Astrocyte of the hippocampus (primary cell): ENCODE results near the gene ECI1.
"Not testable (repeated sequence)": the region's sequence is repeated elsewhere in the genome, so short reads cannot be mapped to it uniquely, and the experiment has no call there.

Source experiments
- DNase-seq: peaks from one replicate; pipeline ENCODE4 v3.0.0; 2011; ENCODE audit warnings: low read depth, low spot score

ECI1 gene

DNA sequence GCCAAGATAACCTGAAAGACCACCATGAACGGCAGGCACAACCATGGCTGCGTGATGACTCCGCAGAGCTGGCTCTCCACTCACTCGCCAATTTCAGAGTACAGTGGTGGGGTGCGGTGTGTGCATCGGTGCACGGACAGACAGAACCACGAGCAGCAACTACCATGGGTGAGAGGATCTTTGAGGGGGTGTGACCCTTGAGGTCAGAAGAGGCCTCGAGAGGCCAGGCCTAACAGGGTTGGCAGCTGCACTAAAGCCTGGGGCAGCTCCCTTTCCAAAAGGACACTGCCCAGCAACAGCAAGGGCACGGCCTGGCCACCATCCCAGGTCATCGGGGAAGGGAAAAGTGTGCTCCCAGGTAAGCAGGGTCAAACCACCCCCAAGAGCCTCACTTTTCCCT lies 1.9 kb upstream of the ECI1 start:
- no peak for DNase-seq

- no peak for DNase-seq
These were observed 1.4 kb upstream of the ECI1 start for GRCh38 chr16:2252806-2253148.

- no peak for DNase-seq
These were observed 613 bp downstream of the ECI1 start for GRCh38 chr16:2250652-2251295.

DNA sequence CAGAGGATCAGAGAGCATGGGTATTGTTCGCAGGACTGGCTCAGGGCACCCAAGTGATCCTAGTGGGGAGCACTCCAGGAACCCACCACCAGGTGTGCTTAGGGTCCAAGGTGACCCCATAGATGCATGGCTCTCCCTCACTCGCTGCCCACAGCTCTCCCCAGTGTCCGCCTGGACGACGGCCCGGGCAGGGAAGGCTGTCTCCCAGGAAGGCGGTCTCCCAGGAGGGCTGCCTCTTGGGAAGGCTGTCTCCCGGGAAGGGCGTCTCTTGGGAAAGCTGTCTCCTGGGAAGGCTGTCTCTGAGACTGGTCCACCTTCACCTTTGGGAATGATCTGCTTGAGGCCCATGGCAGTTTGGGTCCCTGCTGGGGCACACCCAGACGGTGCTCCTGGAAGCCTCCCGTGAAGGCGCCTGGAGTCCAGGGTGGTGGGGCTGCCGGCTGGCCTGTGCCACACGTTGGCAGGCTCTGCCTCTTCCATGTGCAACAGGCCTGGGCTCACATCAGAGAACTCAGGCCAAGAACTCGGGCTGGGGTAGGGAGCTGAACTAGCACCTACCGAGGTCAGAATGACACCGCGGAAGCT lies 5.0 kb downstream of the ECI1 start:
- no peak for DNase-seq

DNA sequence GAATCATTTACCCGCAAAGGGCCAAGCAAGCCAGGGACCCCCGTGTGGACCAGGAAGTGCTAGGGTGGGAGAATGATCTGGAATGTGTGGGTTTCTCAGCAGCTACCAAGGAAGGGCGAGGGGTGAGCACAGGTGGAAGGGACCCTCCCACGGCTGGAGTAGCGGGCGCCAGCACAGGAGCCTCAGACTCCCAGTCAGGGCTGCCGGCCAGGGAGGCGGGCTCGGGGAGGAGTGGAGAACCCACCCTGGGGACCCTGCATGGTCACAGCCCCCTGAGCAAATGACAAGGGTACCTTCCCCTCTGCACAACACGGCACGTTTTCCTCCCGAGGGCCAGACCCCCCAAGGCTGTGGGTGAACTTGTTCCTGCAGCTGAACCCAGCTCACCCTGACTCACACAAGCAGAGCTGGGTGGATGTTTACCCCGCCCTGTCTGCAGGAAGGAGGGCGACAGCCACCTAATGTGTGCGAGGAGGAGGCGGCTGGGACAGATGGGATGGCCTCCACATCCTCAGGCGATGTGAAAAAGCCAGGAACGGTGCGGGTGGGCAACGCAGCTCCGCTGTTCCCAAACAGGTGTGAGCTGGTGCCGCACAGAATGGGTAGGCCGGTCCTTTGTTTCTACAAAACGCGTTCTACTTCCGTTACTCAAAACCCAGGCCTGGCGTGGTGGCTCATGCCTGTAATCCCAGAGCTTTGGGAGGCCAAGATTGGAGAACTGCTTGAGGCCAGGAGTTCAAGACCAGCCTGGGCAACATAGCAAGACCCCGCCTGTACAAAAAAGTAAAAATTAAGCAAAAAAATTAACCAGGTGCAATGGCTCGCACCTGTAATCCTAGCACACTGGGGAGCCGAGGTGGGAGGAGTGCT lies 6.2 kb downstream of the ECI1 start:
- no peak for DNase-seq

GRCh38 chr16:2244301-2244700 lies 7.1 kb downstream of the ECI1 start:
- DNase-seq = no peak

DNA sequence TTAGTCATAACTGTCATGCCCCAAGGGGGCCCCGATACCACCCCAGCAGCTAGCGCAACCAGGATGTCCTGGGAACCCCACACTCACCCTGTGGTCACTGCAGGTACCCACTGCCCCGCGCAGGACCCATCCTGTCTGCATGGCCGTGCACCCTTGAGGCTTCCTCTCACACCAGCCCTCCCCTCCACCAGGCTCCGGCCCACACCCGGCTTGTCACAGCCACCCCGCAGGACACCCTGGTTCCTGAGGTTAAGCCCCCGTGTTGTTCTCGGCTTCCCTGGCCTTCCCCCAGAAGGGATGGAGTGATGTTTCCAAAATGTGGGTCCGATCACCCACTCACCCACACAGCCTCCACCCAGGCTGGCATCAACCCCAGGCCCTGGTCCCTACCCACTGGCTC lies 7.6 kb downstream of the ECI1 start:
- DNase-seq = no peak

- no peak for DNase-seq
These were observed 8.3 kb downstream of the ECI1 start for GRCh38 chr16:2243031-2243528.

GRCh38 chr16:2242598-2242997 lies 8.8 kb downstream of the ECI1 start:
- no peak for DNase-seq

DNA sequence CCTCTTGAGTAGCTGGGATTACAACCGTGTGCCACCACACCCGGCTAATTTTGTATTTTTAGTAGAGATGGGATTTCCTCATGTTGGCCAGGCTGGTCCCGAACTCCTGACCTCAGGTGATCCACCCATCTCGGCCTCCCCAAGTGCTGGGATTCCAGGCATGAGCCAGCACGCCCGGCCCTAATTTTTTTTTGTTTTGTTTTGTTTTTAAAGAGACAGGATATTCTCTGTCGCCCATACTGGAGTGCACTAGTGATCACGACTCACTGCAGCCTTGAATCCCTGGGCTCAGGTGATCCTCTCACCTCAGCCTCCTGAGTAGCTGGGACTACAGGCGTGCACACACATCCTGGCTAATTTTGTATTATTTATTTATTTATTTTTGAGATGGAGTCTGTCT lies 11.1 kb downstream of the ECI1 start:
- DNase-seq = not testable (repeated sequence)

DNA sequence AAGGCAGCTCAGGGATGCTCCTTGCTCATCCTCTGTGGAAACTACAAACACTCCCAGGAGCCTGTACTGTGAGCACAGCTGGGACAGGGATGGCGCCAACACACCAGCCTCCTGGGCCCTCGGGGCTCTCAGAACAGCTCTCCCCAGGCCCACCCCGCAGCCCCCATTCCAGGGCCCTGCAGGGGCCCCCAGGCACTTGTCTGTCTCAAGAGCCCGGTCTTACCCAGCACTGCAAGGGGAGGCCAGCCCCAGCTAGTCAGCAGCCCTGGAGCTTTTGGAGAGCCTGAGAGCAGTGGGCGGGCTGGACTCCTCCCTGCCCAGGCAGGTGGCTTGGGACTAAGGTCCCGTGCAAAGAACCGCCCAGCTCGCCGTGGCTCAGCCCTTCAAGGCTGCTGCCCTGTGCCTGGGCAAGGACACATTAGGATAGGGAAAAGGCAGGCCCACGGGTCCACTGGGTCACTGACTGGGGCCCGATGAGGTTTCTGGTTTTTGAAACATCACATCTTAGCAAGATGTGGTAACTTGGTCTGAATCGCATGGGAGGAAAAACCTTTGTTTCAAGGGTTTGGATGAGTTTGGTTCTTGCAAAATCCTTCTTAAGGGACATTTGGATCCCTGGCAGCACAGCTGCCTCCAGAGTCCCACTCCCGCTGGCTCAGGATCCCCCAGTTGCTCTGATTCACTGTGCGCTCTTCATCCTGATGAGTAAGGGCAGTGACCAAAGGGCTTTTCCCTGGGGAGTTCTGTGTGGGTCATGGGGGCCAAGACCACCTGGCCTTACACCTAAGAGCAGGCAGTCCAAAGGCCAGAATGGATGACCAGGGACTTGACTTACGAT lies 12.3 kb downstream of the ECI1 start:
- DNase-seq = no peak

GRCh38 chr16:2238150-2238837 lies 13.1 kb downstream of the ECI1 start:
- DNase-seq = no peak

- DNase-seq = peak; percentile 43
These were observed 13.8 kb downstream of the ECI1 start for GRCh38 chr16:2237493-2238149.

GRCh38 chr16:2237102-2237482 lies 14.3 kb downstream of the ECI1 start:
- no peak for DNase-seq

DNA sequence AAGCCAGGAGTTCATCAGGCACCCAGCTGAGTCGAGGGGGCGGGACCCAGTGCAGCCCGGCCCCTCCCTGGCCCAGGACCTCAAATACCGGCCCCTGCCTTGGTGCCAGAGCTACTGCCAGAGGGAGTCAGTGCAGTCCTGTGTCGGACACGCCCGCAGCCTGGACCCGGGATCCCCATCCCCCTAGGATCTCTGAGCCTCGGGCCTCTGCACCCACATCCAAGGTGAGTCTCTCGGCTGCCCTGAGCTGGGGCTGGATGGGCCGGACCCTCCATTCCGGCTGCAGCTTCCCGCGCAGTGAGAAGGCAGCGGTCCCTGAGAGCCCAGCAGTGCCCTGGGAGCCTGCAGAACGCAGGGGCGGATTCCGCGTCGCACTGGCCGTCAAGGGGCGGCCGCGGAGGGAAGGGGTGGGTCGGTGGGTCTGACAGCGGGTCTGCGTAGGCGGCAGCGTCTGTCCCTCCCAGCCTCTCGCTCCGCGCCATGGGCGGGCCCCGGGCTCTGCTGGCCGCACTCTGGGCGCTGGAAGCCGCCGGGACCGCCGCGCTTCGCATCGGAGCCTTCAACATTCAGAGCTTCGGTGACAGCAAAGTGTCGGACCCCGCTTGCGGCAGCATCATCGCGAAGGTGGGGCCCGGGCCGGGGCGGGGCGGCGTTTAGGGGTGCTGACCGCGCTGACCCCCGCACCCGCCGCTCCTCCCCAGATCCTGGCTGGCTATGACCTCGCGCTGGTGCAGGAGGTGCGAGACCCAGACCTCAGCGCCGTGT lies 14.9 kb downstream of the ECI1 start, which contains the start of gene DNASE1L2:
DNASE1L2 (plus strand) TSS at position 108 of the 765 bp plus-strand sequence; CDS start at position 481, 373 bp downstream.
- DNase-seq = peak; percentile 57

DNA sequence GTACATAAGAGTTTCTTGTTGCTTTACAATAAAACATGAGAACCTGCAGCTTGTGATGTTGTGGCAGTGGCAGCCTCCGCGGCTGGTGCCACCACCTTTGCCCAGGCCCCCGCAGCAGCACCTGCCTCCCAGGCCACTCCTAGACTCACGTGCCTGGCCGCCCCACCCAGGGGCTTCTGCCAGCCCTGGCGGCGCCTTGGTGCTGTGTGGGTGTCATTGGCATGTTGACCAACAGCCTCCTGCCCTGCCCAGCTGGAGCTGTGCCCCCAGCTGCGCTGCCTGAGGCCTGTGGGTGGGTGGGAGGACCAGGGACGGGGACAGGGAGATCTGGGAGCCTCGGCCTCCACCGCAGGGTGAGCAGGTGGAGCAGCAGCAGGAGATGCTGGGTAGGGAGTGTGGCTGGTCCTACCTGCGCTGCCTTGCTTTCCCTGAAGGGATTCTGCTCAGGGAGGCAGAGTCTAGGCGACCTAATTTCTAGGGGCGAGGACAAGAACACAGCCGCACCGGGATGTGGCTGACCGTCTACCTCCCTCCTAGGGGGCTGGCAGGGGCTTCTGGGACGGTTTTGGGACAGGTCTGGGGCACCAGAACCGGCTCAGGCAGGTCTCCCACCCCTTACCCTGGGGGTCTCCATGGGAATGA lies 15.6 kb downstream of the ECI1 start:
- no peak for DNase-seq

DNA sequence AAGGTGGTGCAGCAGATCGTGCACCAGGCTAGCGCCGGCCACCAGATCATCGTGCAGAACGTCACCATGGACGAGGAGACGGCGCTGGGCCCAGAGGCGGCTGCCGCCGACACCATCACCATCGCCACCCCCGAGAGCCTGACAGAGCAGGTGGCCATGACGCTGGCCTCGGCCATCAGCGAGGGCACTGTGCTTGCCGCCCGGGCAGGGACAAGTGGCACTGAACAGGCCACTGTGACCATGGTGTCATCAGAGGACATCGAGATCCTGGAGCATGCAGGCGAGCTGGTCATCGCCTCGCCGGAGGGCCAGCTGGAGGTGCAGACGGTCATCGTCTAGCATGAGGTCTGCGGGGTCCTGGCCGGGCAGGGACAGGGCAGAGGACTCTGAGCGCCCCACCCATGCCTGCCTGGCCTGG lies 16.1 kb downstream of the ECI1 start:
- no peak for DNase-seq

DNA sequence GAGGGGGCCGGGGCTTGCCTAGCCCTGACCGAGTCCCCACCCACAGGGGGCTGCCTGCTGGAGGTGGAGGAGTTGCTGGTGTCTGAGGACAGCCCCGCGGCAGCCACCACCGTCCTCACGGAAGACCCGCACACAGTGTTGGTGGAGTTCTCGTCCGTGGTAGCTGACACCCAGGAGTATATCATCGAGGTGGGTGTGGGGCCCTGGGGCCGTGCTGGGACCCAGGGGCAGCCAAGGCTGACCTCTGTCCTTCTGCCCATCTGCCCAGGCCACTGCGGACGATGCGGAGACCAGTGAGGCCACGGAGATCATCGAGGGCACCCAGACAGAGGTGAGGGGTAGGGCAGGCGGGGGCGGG lies 16.6 kb downstream of the ECI1 start:
- no peak for DNase-seq
